Kidney epithelial cell (primary cell): ENCODE data around the gene ZBTB46. TPM values are rescaled to one million over a fixed set of nuclear protein-coding genes. Genes with fewer than 3 reads are reported as not detected.

Experiments
- DNase-seq: peaks from one replicate; pipeline ENCODE4 v3.0.0-alpha.2; 2010; ENCODE audit warnings: low read depth
- H3K27me3 ChIP-seq: 2 replicates; pipeline ENCODE4 v1.6.0; 2011; ENCODE audit warnings: low read length; ENCODE audit not compliant: control insufficient read depth, insufficient read depth
- H3K36me3 ChIP-seq: 2 replicates; pipeline ENCODE4 v1.5.1; 2011; ENCODE audit warnings: low read length; ENCODE audit not compliant: control insufficient read depth, insufficient read depth
- H3K4me3 ChIP-seq: 2 replicates; pipeline ENCODE4 v1.5.1; 2011; ENCODE audit warnings: low read depth, mild to moderate bottlenecking, control low read depth, low read length
- CTCF ChIP-seq: IDR thresholded peaks from 2 replicates; pipeline ENCODE4 v1.5.1; 2011; ENCODE audit warnings: mild to moderate bottlenecking, moderate library complexity, low read length, control low read depth, inconsistent platforms; ENCODE audit not compliant: insufficient read depth, poor library complexity, severe bottlenecking
- total RNA-seq: library from RNA; depleted of rRNA; stranded (reverse); fragments of >200 nt; gene quantifications from 2 replicates; pipeline ENCODE4 v1.2.3, GENCODE V29; 2015

ZBTB46 gene
- total RNA-seq, 1 donor from 2014 or later: 7.8 TPM

DNA sequence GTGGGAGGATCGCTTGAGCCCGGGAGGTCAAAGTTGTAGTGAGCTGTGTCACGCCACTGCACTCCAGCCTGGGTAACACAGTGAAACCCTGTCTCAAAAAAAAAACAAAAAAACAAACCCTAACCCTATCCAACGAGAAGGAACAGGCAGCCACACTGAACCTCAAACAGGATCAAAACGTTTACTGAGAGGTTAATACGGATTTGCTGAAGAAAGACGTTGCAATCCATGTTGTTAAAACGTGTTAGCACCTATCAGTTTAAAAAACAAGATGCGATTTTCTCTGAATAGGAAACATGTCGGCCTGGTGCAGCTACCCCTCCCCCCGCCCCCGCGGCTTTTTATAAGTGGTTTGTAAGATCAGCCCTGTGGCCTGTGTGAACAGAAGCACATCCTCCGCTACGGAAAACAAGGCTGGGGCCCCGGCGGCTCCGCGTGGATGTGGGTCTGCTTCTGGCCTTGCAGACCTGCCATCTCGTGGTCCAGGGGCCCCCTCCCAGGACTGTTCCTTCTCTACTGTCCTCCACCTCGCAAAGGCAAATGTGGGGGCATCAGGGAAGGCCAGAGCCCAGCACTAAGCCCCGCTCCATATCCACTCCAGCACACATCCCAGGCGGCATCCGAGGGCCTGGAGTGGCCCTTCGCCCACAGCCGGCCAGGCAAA, 80.1 kb downstream of the ZBTB46 start:
- Histone ChIP-seq H3K4me3 (no peak overlapping the region), H3K36me3 (no peaks in the 10 kb centered on the region), H3K27me3 (peaks cover 3% of the 10 kb centered on the region)
- no peak for TF ChIP-seq CTCF
- DNase-seq: no peak

- Histone ChIP-seq H3K36me3 (no peaks in the 10 kb centered on the region), H3K4me3 (no peak overlapping the region), H3K27me3 (peaks cover 3% of the 10 kb centered on the region)
- no peak for TF ChIP-seq CTCF
- no peak for DNase-seq
Measured at GRCh38 chr20:63749597-63750508, 81.2 kb downstream of the ZBTB46 start.

GRCh38 chr20:63748934-63749270, 82.2 kb downstream of the ZBTB46 start:
- TF ChIP-seq CTCF: no peak
- H3K36me3 ChIP-seq: no peaks in the 10 kb centered on the region
- H3K4me3 ChIP-seq: no peak overlapping the region
- peaks cover under 1% of the 10 kb centered on the region for H3K27me3 ChIP-seq
- DNase-seq: no peak

GRCh38 chr20:63748070-63748933, 82.8 kb downstream of the ZBTB46 start:
- no peak for DNase-seq
- TF ChIP-seq CTCF: no peak
- H3K27me3 ChIP-seq: no peaks in the 10 kb centered on the region
- H3K4me3 ChIP-seq: no peak overlapping the region
- H3K36me3 ChIP-seq: peaks cover 2% of the 10 kb centered on the region

- no peak for TF ChIP-seq CTCF
- Histone ChIP-seq H3K36me3 (peaks cover 2% of the 10 kb centered on the region), H3K27me3 (no peaks in the 10 kb centered on the region), H3K4me3 (no peak overlapping the region)
- no peak for DNase-seq
Measured at GRCh38 chr20:63747622-63748069, 83.4 kb downstream of the ZBTB46 start.
